ENCODE measurements around the gene STPG3.

GRCh38 chr9:137256856-137257255 is 5.8 kb downstream of the STPG3 start:
- no peak for TF ChIP-seq CTCF (optimal IDR thresholded peaks at IDR 0.05 in 1 of 3, IDR thresholded peaks at IDR 0.05 in 1 of 3, conservative IDR thresholded peaks at IDR 0.05 in 1 of 3; ENCODE audit: extremely low read depth in 1 of 3, insufficient read depth in 2 of 3, low read length in 3 of 3)
- TF ChIP-seq EZH2 (IDR thresholded peaks at IDR 0.05; ENCODE audit: low read length): no peak
